NCI-H1105 treated with DMSO at 0.1 percent for 48 hours (cell line): ENCODE measurements around the gene TNNI3.
"Not testable (repeated sequence)": the region's sequence is repeated elsewhere in the genome, so short reads cannot be mapped to it uniquely, and the experiment has no call there.

Experiments
- DNase-seq: peaks from one replicate; lab custom pipeline; 2025; lab: John Stamatoyannopoulos, UW

TNNI3 gene

GRCh38 chr19:55157064-55157908, at the start of gene TNNI3:
TSS of gene TNNI3 (minus strand) at chr19:55157732. CDS start at chr19:55157589, 143 bp downstream.
- no peak for DNase-seq

GRCh38 chr19:55206664-55207500, 49.4 kb upstream of the TNNI3 start:
- DNase-seq, result no peak

- DNase-seq, result not testable (repeated sequence)
These were observed 44.7 kb upstream of the TNNI3 start for GRCh38 chr19:55202199-55202598.

GRCh38 chr19:55199620-55200204, 42.2 kb upstream of the TNNI3 start:
- no peak for DNase-seq

GRCh38 chr19:55198651-55199050, 41.1 kb upstream of the TNNI3 start:
- DNase-seq, result no peak

- DNase-seq, result no peak
These were observed 40.0 kb upstream of the TNNI3 start for GRCh38 chr19:55197528-55197927.

GRCh38 chr19:55196803-55197202, 39.3 kb upstream of the TNNI3 start:
- DNase-seq, result no peak

GRCh38 chr19:55193481-55193880, 35.9 kb upstream of the TNNI3 start:
- DNase-seq, result no peak

- no peak for DNase-seq
These were observed 31.9 kb upstream of the TNNI3 start for GRCh38 chr19:55189403-55189835.

- DNase-seq, result no peak
These were observed 31.1 kb upstream of the TNNI3 start for GRCh38 chr19:55188625-55189024.

- DNase-seq, result no peak
These were observed 28.5 kb upstream of the TNNI3 start for GRCh38 chr19:55186080-55186479.

GRCh38 chr19:55181740-55182139, 24.2 kb upstream of the TNNI3 start:
- no peak for DNase-seq

GRCh38 chr19:55179606-55180484, 22.3 kb upstream of the TNNI3 start, which contains the start of gene SYT5:
TSS of gene SYT5 (minus strand) at chr19:55180289. CDS start at chr19:55179041, 1,248 bp downstream.
- peak; percentile 23 for DNase-seq

- peak; percentile 94 for DNase-seq
These were observed 21.5 kb upstream of the TNNI3 start for GRCh38 chr19:55178781-55179599.

GRCh38 chr19:55176076-55176475, 18.5 kb upstream of the TNNI3 start:
- DNase-seq, result no peak

- DNase-seq, result no peak
These were observed 17.8 kb upstream of the TNNI3 start for GRCh38 chr19:55175117-55175867.

GRCh38 chr19:55174425-55175116, 17.0 kb upstream of the TNNI3 start:
- DNase-seq, result no peak

- DNase-seq, result peak; percentile 61
These were observed 16.3 kb upstream of the TNNI3 start for GRCh38 chr19:55173714-55174409.
